IMR-90 (cell line): ENCODE measurements around the gene MAGI1. TPM values are rescaled to one million over a fixed set of nuclear protein-coding genes. Genes with fewer than 3 reads are reported as not detected.
A peak's percentile ranks its signal among the peaks of the same experiment; 100 is the strongest.

Experiments
- ATAC-seq: fragments of 200-7000 bp; cut with Tn5 transposase; 2 replicates; pipeline ENCODE4 v1.9.1; 2020; ENCODE audit warnings: low read depth, mild to moderate bottlenecking, moderate library complexity
- BruUV-seq: library from RNA; stranded (reverse); fragments of 400-500 nt; replicated peaks from 2 replicates; lab custom pipeline; 2021; lab: Mats Ljungman, UMichigan
- CTCF ChIA-PET: fragments of 300-600 bp; formaldehyde crosslinking; extraction: SDS; loops from one replicate; lab custom pipeline; 2021; ENCODE audit warnings: antibody characterized with exemption; lab: Yijun Ruan, JAX
- POLR2A ChIA-PET: fragments of 300-600 bp; sonication (Branson Sonifier 250); formaldehyde crosslinking; loops from one replicate; lab custom pipeline; 2022; ENCODE audit warnings: antibody characterized with exemption; ENCODE audit not compliant: unreplicated experiment; lab: Charles Lee
- DNase-seq: peaks from one replicate; pipeline ENCODE4 v3.0.0; 2013
- H2AFZ ChIP-seq: replicated peaks from 2 replicates; pipeline ENCODE3; 2013; ENCODE audit warnings: low read length, mild to moderate bottlenecking; ENCODE audit not compliant: poor library complexity
- H2AK5ac ChIP-seq: 2 replicates; pipeline ENCODE4 v1.6.1; 2013; ENCODE audit warnings: low read depth, low read length, inconsistent platforms
- H2AK9ac ChIP-seq: replicated peaks from 2 replicates; pipeline ENCODE3; 2013; ENCODE audit warnings: mild to moderate bottlenecking, low read depth, low read length, moderate library complexity; ENCODE audit not compliant: poor library complexity
- H2BK120ac ChIP-seq: 2 replicates; pipeline ENCODE4 v1.6.1; 2013; ENCODE audit warnings: low read depth, low read length, inconsistent platforms
- H2BK15ac ChIP-seq: 3 replicates; pipeline ENCODE4 v1.6.1; 2013; ENCODE audit warnings: low read depth, low read length, inconsistent platforms
- H2BK20ac ChIP-seq: 2 replicates; pipeline ENCODE4 v1.6.1; 2013; ENCODE audit warnings: low read depth, mild to moderate bottlenecking, inconsistent platforms, low read length, moderate library complexity
- H2BK5ac ChIP-seq: 2 replicates; pipeline ENCODE4 v1.6.1; 2013; ENCODE audit warnings: mild to moderate bottlenecking, low read depth, low read length, inconsistent platforms; ENCODE audit not compliant: poor library complexity, severe bottlenecking
- H3K14ac ChIP-seq: replicated peaks from 2 replicates; pipeline ENCODE4 v1.6.1; 2013; ENCODE audit warnings: low read depth, low read length, inconsistent platforms
- H3K18ac ChIP-seq: 2 replicates; pipeline ENCODE4 v1.6.1; 2013; ENCODE audit warnings: low read depth, low read length, control low read depth
- H3K23ac ChIP-seq: 2 replicates; pipeline ENCODE4 v1.6.1; 2013; ENCODE audit warnings: low read depth, low read length, inconsistent platforms
- H3K27ac ChIP-seq: 2 replicates; pipeline ENCODE4 v1.5.1; 2013; ENCODE audit warnings: mild to moderate bottlenecking, control low read depth, low read length; ENCODE audit not compliant: insufficient read depth
- H3K27me3 ChIP-seq: 2 replicates; pipeline ENCODE4 v1.6.1; 2013; ENCODE audit warnings: low read length; ENCODE audit not compliant: control insufficient read depth, insufficient read depth
- H3K36me3 ChIP-seq: 2 replicates; pipeline ENCODE4 v1.6.1; 2013; ENCODE audit warnings: low read length, mixed read lengths; ENCODE audit not compliant: control insufficient read depth, insufficient read depth
- H3K4ac ChIP-seq: 2 replicates; pipeline ENCODE4 v1.6.1; 2013; ENCODE audit warnings: low read depth, low read length, inconsistent platforms
- H3K4me1 ChIP-seq: 2 replicates; pipeline ENCODE4 v1.6.1; 2013; ENCODE audit warnings: low read length, mixed read lengths; ENCODE audit not compliant: control insufficient read depth, insufficient read depth
- H3K4me2 ChIP-seq: 2 replicates; pipeline ENCODE4 v1.6.1; 2013; ENCODE audit warnings: low read depth, mild to moderate bottlenecking, control low read depth, low read length, moderate library complexity
- H3K4me3 ChIP-seq: 2 replicates; pipeline ENCODE4 v1.5.1; 2013; ENCODE audit warnings: low read depth, mild to moderate bottlenecking, control low read depth, low read length, moderate library complexity; ENCODE audit not compliant: insufficient read depth
- H3K56ac ChIP-seq: 2 replicates; pipeline ENCODE4 v1.6.1; 2013; ENCODE audit warnings: low read length, inconsistent platforms; ENCODE audit not compliant: insufficient read depth; ENCODE audit errors: extremely low read depth
- H3K79me1 ChIP-seq, 2 experiments: 2 replicates each; pipeline ENCODE4 v1.6.1; 2013; ENCODE audit warnings: low read length in 2 of 2, inconsistent platforms in 1 of 2, low read depth in 1 of 2
- H3K9ac ChIP-seq: 2 replicates; pipeline ENCODE4 v1.6.1; 2013; ENCODE audit warnings: low read depth, low read length, control low read depth
- H3K9me1 ChIP-seq: 2 replicates; pipeline ENCODE4 v1.6.1; 2013; ENCODE audit warnings: low read length, inconsistent platforms; ENCODE audit not compliant: insufficient read depth
- H3K9me3 ChIP-seq: 2 replicates; pipeline ENCODE4 v1.6.1; 2013; ENCODE audit warnings: low read length; ENCODE audit not compliant: control insufficient read depth, insufficient read depth
- H4K20me1 ChIP-seq: 2 replicates; pipeline ENCODE4 v1.6.1; 2013; ENCODE audit warnings: low read length, inconsistent platforms; ENCODE audit not compliant: insufficient read depth
- H4K5ac ChIP-seq: 2 replicates; pipeline ENCODE4 v1.6.1; 2013; ENCODE audit warnings: mild to moderate bottlenecking, low read depth, low read length, control low read depth
- H4K8ac ChIP-seq, 2 experiments: 2 replicates each; pipeline ENCODE4 v1.6.1; 2013; ENCODE audit warnings: low read depth in 2 of 2, low read length in 2 of 2, control low read depth in 1 of 2, inconsistent platforms in 1 of 2
- H4K91ac ChIP-seq: 2 replicates; pipeline ENCODE4 v1.6.1; 2013; ENCODE audit warnings: low read depth, low read length, inconsistent platforms; ENCODE audit not compliant: insufficient read depth
- BHLHE40 ChIP-seq: fragments of 150-350 bp; IDR thresholded peaks from 2 replicates; pipeline ENCODE4 v1.6.1; 2016; ENCODE audit warnings: mild to moderate bottlenecking, low read depth, low read length
- CEBPB ChIP-seq: IDR thresholded peaks from 2 replicates; pipeline ENCODE4 v1.6.1; 2012; ENCODE audit warnings: low read depth, low read length, improper control_type of control experiment
- CHD1 ChIP-seq: IDR thresholded peaks from 2 replicates; pipeline ENCODE4 v1.6.1; 2012; ENCODE audit warnings: low read depth, low read length, improper control_type of control experiment
- CTCF ChIP-seq: conservative IDR thresholded peaks from 2 replicates; pipeline ENCODE4 v1.5.1; 2012; ENCODE audit warnings: mild to moderate bottlenecking, low read depth, low read length, improper control_type of control experiment
- ELK1 ChIP-seq: fragments of 150-350 bp; IDR thresholded peaks from 2 replicates; pipeline ENCODE4 v1.6.1; 2016; ENCODE audit warnings: low read depth, mild to moderate bottlenecking, low read length, moderate library complexity, borderline replicate concordance
- FOS ChIP-seq: fragments of 150-350 bp; IDR thresholded peaks from 2 replicates; pipeline ENCODE4 v1.6.1; 2016; ENCODE audit warnings: low read depth, low read length
- MAZ ChIP-seq: IDR thresholded peaks from 2 replicates; pipeline ENCODE4 v1.6.1; 2012; ENCODE audit warnings: low read depth, mild to moderate bottlenecking, low read length, improper control_type of control experiment, moderate library complexity, borderline replicate concordance
- MXI1 ChIP-seq: IDR thresholded peaks from 2 replicates; pipeline ENCODE4 v1.6.1; 2012; ENCODE audit warnings: low read depth, mild to moderate bottlenecking, low read length, moderate library complexity, borderline replicate concordance
- NFE2L2 ChIP-seq: fragments of 150-350 bp; IDR thresholded peaks from 2 replicates; pipeline ENCODE4 v1.6.1; 2016; ENCODE audit warnings: low read depth, mild to moderate bottlenecking, low read length
- POLR2A ChIP-seq: IDR thresholded peaks from 2 replicates; pipeline ENCODE4 v1.6.1; 2012; ENCODE audit warnings: mild to moderate bottlenecking, low read depth, low read length
- RAD21 ChIP-seq: IDR thresholded peaks from 2 replicates; pipeline ENCODE4 v1.6.1; 2012; ENCODE audit warnings: low read length, improper control_type of control experiment
- RCOR1 ChIP-seq: IDR thresholded peaks from 2 replicates; pipeline ENCODE4 v1.6.1; 2012; ENCODE audit warnings: mild to moderate bottlenecking, low read length, improper control_type of control experiment; ENCODE audit not compliant: insufficient replicate concordance
- SMC3 ChIP-seq: fragments of 150-350 bp; IDR thresholded peaks from 2 replicates; pipeline ENCODE4 v1.6.1; 2016; ENCODE audit warnings: low read depth, mild to moderate bottlenecking, antibody characterized with exemption, low read length, moderate library complexity
- WGBS, 2 experiments: methylation state at CpG; one replicate each; pipeline versions ENCODE4 v1.1.5 to v1.1.7; 2013; ENCODE audit warnings: missing lambda C conversion rate in 2 of 2; ENCODE audit not compliant: insufficient read length in 1 of 2; ENCODE audit errors: extremely low coverage in 2 of 2; 5-methylcytosine and 5-hydroxymethylcytosine counted together
- dilution Hi-C: fragments of 300-500 bp; cut with HindIII; formaldehyde crosslinking; loops from one replicate; pipeline ENCODE4 v1.14.3; 2018; ENCODE audit warnings: low sequenced_read_pairs; ENCODE audit not compliant: unreplicated experiment
- in situ Hi-C: fragments of 300-500 bp; cut with MboI; formaldehyde crosslinking; loops from 3 replicates; pipeline ENCODE4 v1.14.3; 2019; ENCODE audit warnings: low sequenced_read_pairs, inconsistent platforms, mixed read lengths
- intact Hi-C: fragments of 100-400 bp; cut with micrococcal nuclease; formaldehyde crosslinking; loops from 2 replicates; pipeline ENCODE4 v1.10.0; 2022
- polyA plus RNA-seq, 3 experiments: library from polyadenylated mRNA; depleted of rRNA; stranded (reverse); fragments of >200 nt; gene quantifications; 2 replicates each; pipeline ENCODE4 v1.2.3, GENCODE V29; 2012; ENCODE audit warnings: low replicate concordance in 1 of 3
- total RNA-seq: library from RNA; depleted of rRNA; stranded (reverse); fragments of >200 nt; gene quantifications from 2 replicates; pipeline ENCODE4 v1.2.3, GENCODE V29; 2012

Gene MAGI1
- total and polyA plus RNA-seq, 2 of the 4 experiments (the other 2 are of a cell fraction) = 14.5 to 24.2 TPM

- intact Hi-C loops (no loop called here), dilution Hi-C loops (no loop called here), in situ Hi-C loops (no loop called here)
- H2BK5ac ChIP-seq = no peak overlapping the region
- BruUV-seq = no TSS peak
- H3K9me1 ChIP-seq = peaks cover 7% of the 10 kb centered on the region; the same call in 1 of the 2 replicates
- peaks cover 16 to 26% of the 10 kb centered on the region in 2 experiments; a peak in 3 of 4 replicates for H3K79me1 ChIP-seq
- POLR2A ChIA-PET = no interaction called here
- H3K27ac ChIP-seq = no peak overlapping the region
- no peak for TF ChIP-seq RAD21
- no peak for TF ChIP-seq NFE2L2
- no peak for TF ChIP-seq BHLHE40
- no peak for TF ChIP-seq MXI1
- no peak for TF ChIP-seq CTCF
- no peak for TF ChIP-seq SMC3
- no peak for TF ChIP-seq ELK1
- no peak for TF ChIP-seq POLR2A
- no peak for TF ChIP-seq FOS
- TF ChIP-seq RCOR1 = no peak
- TF ChIP-seq CEBPB = no peak
- no peak for TF ChIP-seq CHD1
- no peak for TF ChIP-seq MAZ
- no CpG with 5 or more reads among the region's 13 CpGs for WGBS, 2 experiments
- H2AFZ ChIP-seq = peak overlapping the region; percentile 27
- no peaks in the 10 kb centered on the region for H3K27me3 ChIP-seq
- ATAC-seq = no peak
- no peak overlapping the region for H3K4ac ChIP-seq
- H4K20me1 ChIP-seq = no peaks in the 10 kb centered on the region; the same call in 1 of the 2 replicates
- H3K9me3 ChIP-seq = no peaks in the 10 kb centered on the region
- H2AK5ac ChIP-seq = no peak overlapping the region
- H4K5ac ChIP-seq = no peak overlapping the region
- no peak for DNase-seq
- H3K9ac ChIP-seq = no peak overlapping the region
- H2BK20ac ChIP-seq = no peak overlapping the region
- H3K23ac ChIP-seq = no peak overlapping the region
- no peak overlapping the region for H3K18ac ChIP-seq
- no peaks in the 10 kb centered on the region for H3K36me3 ChIP-seq
- H4K8ac ChIP-seq = no peak overlapping the region
- no peaks in the 10 kb centered on the region for H3K4me1 ChIP-seq
- no peak overlapping the region for H2BK120ac ChIP-seq
- H4K91ac ChIP-seq = no peak overlapping the region
- no peak overlapping the region for H3K4me3 ChIP-seq
- H3K4me2 ChIP-seq = no peak overlapping the region
- H3K14ac ChIP-seq = no peak overlapping the region
- H3K56ac ChIP-seq = no peak overlapping the region
- no peak overlapping the region for H2BK15ac ChIP-seq
- CTCF ChIA-PET = no interaction called here
- H2AK9ac ChIP-seq = no peak overlapping the region
These were observed 559.9 kb downstream of the MAGI1 start for GRCh38 chr3:65478551-65479500.
